Fibroblast of lung (primary cell): ENCODE results near the gene ZNF550. TPM values are rescaled to one million over a fixed set of nuclear protein-coding genes. Genes with fewer than 3 reads are reported as not detected.

Source experiments
- DNase-seq, 2 donors: peaks; one replicate each; pipeline versions ENCODE4 v3.0.0 to v3.0.0-alpha.2; 2010; ENCODE audit warnings: low read depth in 2 of 2
- H2AFZ ChIP-seq: 2 replicates; pipeline ENCODE4 v1.5.1; 2012; ENCODE audit warnings: low read length, control low read depth, inconsistent platforms
- H3K27ac ChIP-seq: 2 replicates; pipeline ENCODE4 v1.5.1; 2011; ENCODE audit warnings: low read length, control low read depth; ENCODE audit not compliant: insufficient read depth
- H3K27me3 ChIP-seq: 2 replicates; pipeline ENCODE4 v1.5.1; 2011; ENCODE audit warnings: mild to moderate bottlenecking, low read length; ENCODE audit not compliant: control insufficient read depth, insufficient read depth
- H3K36me3 ChIP-seq: 2 replicates; pipeline ENCODE4 v1.5.1; 2011; ENCODE audit warnings: low read length; ENCODE audit not compliant: control insufficient read depth, insufficient read depth
- H3K4me1 ChIP-seq: 2 replicates; pipeline ENCODE4 v1.5.1; 2011; ENCODE audit warnings: low read length; ENCODE audit not compliant: control insufficient read depth, insufficient read depth; ENCODE audit errors: extremely low read depth
- H3K4me2 ChIP-seq: 2 replicates; pipeline ENCODE4 v1.5.1; 2011; ENCODE audit warnings: low read length, control low read depth; ENCODE audit not compliant: insufficient read depth; ENCODE audit errors: extremely low read depth
- H3K4me3 ChIP-seq, 4 experiments: fragments of 200-600 bp in 1 of 4; sonication (generic) in 1 of 4; replicated peaks in 1 of 4; 2 replicates each; pipeline ENCODE4 v1.5.1; 2011 to 2016; ENCODE audit warnings: low read length in 4 of 4, low read depth in 3 of 4, mild to moderate bottlenecking in 3 of 4, control low read depth in 2 of 4, inconsistent platforms in 1 of 4, mixed read lengths in 1 of 4; ENCODE audit not compliant: insufficient read depth in 1 of 4; ENCODE audit errors: control extremely low read depth in 1 of 4
- H3K79me2 ChIP-seq: 2 replicates; pipeline ENCODE4 v1.5.1; 2012; ENCODE audit warnings: mild to moderate bottlenecking, low read length, inconsistent platforms; ENCODE audit not compliant: control insufficient read depth, insufficient read depth
- H3K9ac ChIP-seq: 2 replicates; pipeline ENCODE4 v1.5.1; 2011; ENCODE audit warnings: mild to moderate bottlenecking, low read length, control low read depth; ENCODE audit not compliant: insufficient read depth
- H3K9me3 ChIP-seq: 2 replicates; pipeline ENCODE4 v1.5.1; 2012; ENCODE audit warnings: low read depth, low read length; ENCODE audit not compliant: control insufficient read depth, insufficient read depth
- H4K20me1 ChIP-seq: 2 replicates; pipeline ENCODE4 v1.5.1; 2011; ENCODE audit warnings: low read length; ENCODE audit not compliant: control insufficient read depth, insufficient read depth; ENCODE audit errors: extremely low read depth
- EZH2 ChIP-seq: IDR thresholded peaks from 2 replicates; pipeline ENCODE4 v1.5.1; 2012; ENCODE audit warnings: low read length, control low read depth, mild to moderate bottlenecking; ENCODE audit errors: missing control alignments
- polyA plus RNA-seq, 2 donors: library from polyadenylated mRNA; depleted of rRNA in 1 of 2; stranded (reverse) in 1 of 2; unstranded in 1 of 2; fragments of >200 nt; gene quantifications; 2 replicates each; pipeline ENCODE4 v1.2.1, GENCODE V29; 2011 to 2012; ENCODE audit warnings: missing spikeins in 1 of 2
- total RNA-seq: library from RNA; depleted of rRNA; stranded (reverse); fragments of >200 nt; gene quantifications from 2 replicates; pipeline ENCODE4 v1.2.1, GENCODE V29; 2014
- TF ChIP-seq, protein P1 (sequence below), 2 donors: IDR thresholded peaks in 1 of 2; conservative IDR thresholded peaks in 1 of 2; 1 replicate in 1 of 2; 2 replicates in 1 of 2; pipeline ENCODE4 v1.5.1; 2011 to 2012; ENCODE audit warnings: low read length in 2 of 2, control low read depth in 1 of 2, inconsistent platforms in 1 of 2, low read depth in 1 of 2, mild to moderate bottlenecking in 1 of 2

The ZNF550 gene
- total and polyA plus RNA-seq, 2 donors (not counting 1 experiment from before 2014, with no cell fraction given) = 5.7 to 8.6 TPM

DNA sequence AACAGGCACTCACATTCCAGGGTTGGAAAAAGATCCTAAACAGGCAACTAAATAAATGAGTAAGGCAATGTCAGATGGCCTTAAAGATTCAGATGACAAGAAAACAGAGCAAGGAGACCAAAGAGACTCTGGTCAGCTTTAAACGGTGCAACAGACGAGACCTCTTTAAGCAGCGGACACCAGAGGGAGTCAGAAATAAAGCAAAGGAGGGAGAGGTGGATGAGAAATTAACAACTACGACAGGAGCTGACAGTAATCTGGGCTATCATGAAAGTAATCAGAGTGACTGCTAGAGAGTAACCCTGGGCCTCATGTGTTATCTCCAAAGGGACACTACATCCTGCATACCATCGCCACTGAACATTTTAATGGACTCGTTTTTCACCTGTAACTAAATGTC is 1.1 kb downstream of the ZNF550 start:
- H3K4me2 ChIP-seq = peak overlapping the region; percentile 74
- H3K36me3 ChIP-seq = peaks cover 2% of the 10 kb centered on the region
- no peak overlapping the region for H3K9ac ChIP-seq
- H3K27me3 ChIP-seq = no peaks in the 10 kb centered on the region
- H3K4me3 ChIP-seq = peak overlapping the region; percentile 77 to 91 (median 86)
- H2AFZ ChIP-seq = no peak overlapping the region
- TF ChIP-seq, protein P1, sequence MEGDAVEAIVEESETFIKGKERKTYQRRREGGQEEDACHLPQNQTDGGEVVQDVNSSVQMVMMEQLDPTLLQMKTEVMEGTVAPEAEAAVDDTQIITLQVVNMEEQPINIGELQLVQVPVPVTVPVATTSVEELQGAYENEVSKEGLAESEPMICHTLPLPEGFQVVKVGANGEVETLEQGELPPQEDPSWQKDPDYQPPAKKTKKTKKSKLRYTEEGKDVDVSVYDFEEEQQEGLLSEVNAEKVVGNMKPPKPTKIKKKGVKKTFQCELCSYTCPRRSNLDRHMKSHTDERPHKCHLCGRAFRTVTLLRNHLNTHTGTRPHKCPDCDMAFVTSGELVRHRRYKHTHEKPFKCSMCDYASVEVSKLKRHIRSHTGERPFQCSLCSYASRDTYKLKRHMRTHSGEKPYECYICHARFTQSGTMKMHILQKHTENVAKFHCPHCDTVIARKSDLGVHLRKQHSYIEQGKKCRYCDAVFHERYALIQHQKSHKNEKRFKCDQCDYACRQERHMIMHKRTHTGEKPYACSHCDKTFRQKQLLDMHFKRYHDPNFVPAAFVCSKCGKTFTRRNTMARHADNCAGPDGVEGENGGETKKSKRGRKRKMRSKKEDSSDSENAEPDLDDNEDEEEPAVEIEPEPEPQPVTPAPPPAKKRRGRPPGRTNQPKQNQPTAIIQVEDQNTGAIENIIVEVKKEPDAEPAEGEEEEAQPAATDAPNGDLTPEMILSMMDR (conservative IDR thresholded peaks at IDR 0.05 in 1 of 2, IDR thresholded peaks at IDR 0.05 in 1 of 2; ENCODE audit: low read depth in 1 of 2, low read length in 2 of 2) = peak; percentile 9 to 30
- TF ChIP-seq EZH2 = no peak
- H3K27ac ChIP-seq = no peak overlapping the region
- no peaks in the 10 kb centered on the region for H3K4me1 ChIP-seq
- H3K9me3 ChIP-seq = no peaks in the 10 kb centered on the region
- no peaks in the 10 kb centered on the region for H4K20me1 ChIP-seq
- DNase-seq = peak; percentile 18 to 37
- peaks cover 5% of the 10 kb centered on the region for H3K79me2 ChIP-seq

DNA sequence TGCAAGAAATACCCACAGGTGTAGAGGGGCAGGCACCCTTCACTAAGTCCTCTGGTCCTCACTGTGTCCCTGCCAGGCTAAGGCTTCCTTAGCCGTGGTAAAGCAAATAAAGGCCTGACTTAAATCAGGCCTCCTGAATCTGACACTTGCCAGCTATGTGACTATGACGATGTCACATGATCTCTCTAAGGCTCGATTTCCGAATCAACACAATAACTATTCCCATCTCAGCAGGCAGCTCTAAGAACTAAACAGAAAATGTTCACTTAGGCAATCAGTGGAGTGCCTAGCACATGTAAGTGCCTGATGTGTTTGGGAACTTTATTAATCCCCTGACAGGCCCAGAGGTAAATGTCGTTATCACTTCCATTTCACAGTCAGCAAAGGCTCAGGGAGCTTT is 2.0 kb downstream of the ZNF550 start:
- H3K27me3 ChIP-seq = no peaks in the 10 kb centered on the region
- no peak overlapping the region for H2AFZ ChIP-seq
- peaks cover 2% of the 10 kb centered on the region for H3K36me3 ChIP-seq
- H3K79me2 ChIP-seq = peaks cover 5% of the 10 kb centered on the region
- no peak overlapping the region for H3K4me3 ChIP-seq
- no peaks in the 10 kb centered on the region for H3K4me1 ChIP-seq
- H4K20me1 ChIP-seq = no peaks in the 10 kb centered on the region
- H3K9me3 ChIP-seq = no peaks in the 10 kb centered on the region
- DNase-seq = no peak
- H3K27ac ChIP-seq = no peak overlapping the region
- no peak for TF ChIP-seq EZH2
- TF ChIP-seq, protein P1 (conservative IDR thresholded peaks at IDR 0.05 in 1 of 2, IDR thresholded peaks at IDR 0.05 in 1 of 2; ENCODE audit: low read depth in 1 of 2, low read length in 2 of 2) = no peak
- no peak overlapping the region for H3K4me2 ChIP-seq
- H3K9ac ChIP-seq = no peak overlapping the region

DNA sequence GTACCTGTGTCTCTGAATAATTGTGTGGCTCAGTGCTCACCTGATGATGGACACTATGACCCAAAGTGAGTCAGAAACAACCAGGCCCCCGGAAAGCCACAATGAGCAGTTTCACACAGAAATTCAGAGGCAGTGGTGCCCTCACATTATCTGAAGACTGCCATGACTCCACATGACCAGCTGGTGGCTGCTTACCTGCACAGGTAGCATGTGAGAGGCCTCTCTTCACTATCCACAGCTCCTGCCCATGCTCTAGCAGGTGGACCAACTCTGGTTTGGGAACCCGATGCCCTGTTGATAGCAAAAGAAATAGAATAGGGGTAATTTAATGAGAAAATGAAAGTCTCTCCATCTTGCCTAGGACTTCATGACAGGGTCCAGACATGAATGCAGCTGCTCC is 7.2 kb downstream of the ZNF550 start:
- Histone ChIP-seq H3K9me3 (peaks cover 2% of the 10 kb centered on the region), H3K9ac (no peak overlapping the region), H3K4me3 (no peak overlapping the region), H3K4me2 (no peak overlapping the region), H4K20me1 (no peaks in the 10 kb centered on the region), H3K79me2 (no peaks in the 10 kb centered on the region), H3K27ac (no peak overlapping the region), H3K36me3 (peaks cover 11% of the 10 kb centered on the region), H2AFZ (no peak overlapping the region), H3K4me1 (no peaks in the 10 kb centered on the region), H3K27me3 (no peaks in the 10 kb centered on the region)
- TF ChIP-seq, protein P1 (conservative IDR thresholded peaks at IDR 0.05 in 1 of 2, IDR thresholded peaks at IDR 0.05 in 1 of 2; ENCODE audit: low read depth in 1 of 2, low read length in 2 of 2) = no peak
- TF ChIP-seq EZH2 = no peak
- DNase-seq = no peak
